ENCODE data around the gene C5. TPM values are rescaled to one million over a fixed set of nuclear protein-coding genes. Genes with fewer than 3 reads are reported as not detected.

The C5 gene
- total and polyA plus RNA-seq, 2 experiments from 2014 or later: 13.8 to 55.4 TPM

GRCh38 chr9:120985819-120986222 is 64.3 kb downstream of the C5 start:
- Histone ChIP-seq H3K4me2 (no peak overlapping the region), H4K20me1 (ENCODE audit: insufficient read depth, poor library complexity, severe bottlenecking) (no peaks in the 10 kb centered on the region), H3K27ac (no peak overlapping the region), H3K4me3 (no peak overlapping the region), H3K9me3 (ENCODE audit: low read depth) (no peaks in the 10 kb centered on the region), H3K79me2 (no peaks in the 10 kb centered on the region), H3K4me1 (ENCODE audit: insufficient read depth) (peaks cover 11% of the 10 kb centered on the region), H2AFZ (no peak overlapping the region), H3K9me2 (replicated peaks; ENCODE audit: insufficient read depth) (no peaks in the 10 kb centered on the region), H3K36me3 (replicated peaks; ENCODE audit: insufficient read depth, low read depth) (no peaks in the 10 kb centered on the region), H3K27me3 (no peaks in the 10 kb centered on the region)
- no peak for TF ChIP-seq EZH2phosphoT487 (IDR thresholded peaks at IDR 0.05; ENCODE audit: low read depth, severe bottlenecking, unreplicated experiment)
- TF ChIP-seq, protein P1, sequence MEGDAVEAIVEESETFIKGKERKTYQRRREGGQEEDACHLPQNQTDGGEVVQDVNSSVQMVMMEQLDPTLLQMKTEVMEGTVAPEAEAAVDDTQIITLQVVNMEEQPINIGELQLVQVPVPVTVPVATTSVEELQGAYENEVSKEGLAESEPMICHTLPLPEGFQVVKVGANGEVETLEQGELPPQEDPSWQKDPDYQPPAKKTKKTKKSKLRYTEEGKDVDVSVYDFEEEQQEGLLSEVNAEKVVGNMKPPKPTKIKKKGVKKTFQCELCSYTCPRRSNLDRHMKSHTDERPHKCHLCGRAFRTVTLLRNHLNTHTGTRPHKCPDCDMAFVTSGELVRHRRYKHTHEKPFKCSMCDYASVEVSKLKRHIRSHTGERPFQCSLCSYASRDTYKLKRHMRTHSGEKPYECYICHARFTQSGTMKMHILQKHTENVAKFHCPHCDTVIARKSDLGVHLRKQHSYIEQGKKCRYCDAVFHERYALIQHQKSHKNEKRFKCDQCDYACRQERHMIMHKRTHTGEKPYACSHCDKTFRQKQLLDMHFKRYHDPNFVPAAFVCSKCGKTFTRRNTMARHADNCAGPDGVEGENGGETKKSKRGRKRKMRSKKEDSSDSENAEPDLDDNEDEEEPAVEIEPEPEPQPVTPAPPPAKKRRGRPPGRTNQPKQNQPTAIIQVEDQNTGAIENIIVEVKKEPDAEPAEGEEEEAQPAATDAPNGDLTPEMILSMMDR (IDR thresholded peaks at IDR 0.05; ENCODE audit: poor library complexity): peak; percentile 60
- no peak for TF ChIP-seq EZH2 (IDR thresholded peaks at IDR 0.05; ENCODE audit: borderline replicate concordance)
- 2% methylated on average over 2 of the region's 2 CpGs for WGBS (ENCODE audit: low lambda C conversion rate, missing lambda C conversion rate)
- DNase-seq (ENCODE audit: low spot score): peak; percentile 56

DNA sequence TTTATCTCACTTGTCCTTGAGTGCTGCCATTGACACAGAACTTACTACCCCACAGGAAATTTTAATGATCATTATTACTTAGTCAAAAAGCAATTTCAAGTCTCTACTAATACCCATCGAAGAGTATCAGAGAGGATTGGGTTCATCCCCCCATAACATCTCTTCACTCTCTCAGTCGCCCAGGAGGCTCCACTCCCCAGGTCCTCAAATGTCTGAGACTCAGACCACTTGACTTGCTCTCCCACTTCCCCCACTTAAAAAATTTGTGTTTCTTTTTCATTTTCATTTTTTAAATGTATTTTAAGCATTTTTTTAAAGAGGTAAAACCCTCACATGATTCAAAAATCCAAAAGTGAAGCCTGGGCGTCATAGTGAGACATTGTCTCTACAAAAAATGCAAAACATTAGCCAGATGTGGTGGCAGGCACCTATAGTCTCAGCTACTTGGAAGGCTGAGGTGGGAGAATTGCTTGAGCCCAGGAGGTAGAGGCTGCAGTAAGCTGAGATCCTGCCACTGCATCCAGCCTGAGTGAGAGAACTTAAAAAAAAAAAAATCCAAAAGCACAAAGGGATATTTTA is 66.7 kb downstream of the C5 start:
- Histone ChIP-seq H3K9me3 (ENCODE audit: low read depth) (no peaks in the 10 kb centered on the region), H4K20me1 (ENCODE audit: insufficient read depth, poor library complexity, severe bottlenecking) (no peaks in the 10 kb centered on the region), H3K36me3 (replicated peaks; ENCODE audit: insufficient read depth, low read depth) (no peaks in the 10 kb centered on the region), H3K9me2 (replicated peaks; ENCODE audit: insufficient read depth) (no peaks in the 10 kb centered on the region), H2AFZ (no peak overlapping the region), H3K4me2 (no peak overlapping the region), H3K27ac (peak overlapping the region; percentile 1), H3K4me1 (ENCODE audit: insufficient read depth) (peaks cover 11% of the 10 kb centered on the region), H3K79me2 (no peaks in the 10 kb centered on the region), H3K27me3 (no peaks in the 10 kb centered on the region), H3K4me3 (no peak overlapping the region)
- 79% methylated on average over 3 of the region's 3 CpGs for WGBS (ENCODE audit: low lambda C conversion rate, missing lambda C conversion rate)
- DNase-seq (ENCODE audit: low spot score): no peak
- TF ChIP-seq, protein P1 (IDR thresholded peaks at IDR 0.05; ENCODE audit: poor library complexity): no peak
- TF ChIP-seq EZH2phosphoT487 (IDR thresholded peaks at IDR 0.05; ENCODE audit: low read depth, severe bottlenecking, unreplicated experiment) (no peak), EZH2 (IDR thresholded peaks at IDR 0.05; ENCODE audit: borderline replicate concordance) (no peak)

- Histone ChIP-seq H3K4me1 (ENCODE audit: insufficient read depth) (peaks cover 11% of the 10 kb centered on the region), H3K36me3 (replicated peaks; ENCODE audit: insufficient read depth, low read depth) (no peaks in the 10 kb centered on the region), H3K9me2 (replicated peaks; ENCODE audit: insufficient read depth) (no peaks in the 10 kb centered on the region), H3K4me2 (no peak overlapping the region), H4K20me1 (ENCODE audit: insufficient read depth, poor library complexity, severe bottlenecking) (no peaks in the 10 kb centered on the region), H3K27ac (peak overlapping the region; percentile 1), H3K27me3 (no peaks in the 10 kb centered on the region), H3K79me2 (no peaks in the 10 kb centered on the region), H2AFZ (no peak overlapping the region), H3K4me3 (no peak overlapping the region), H3K9me3 (ENCODE audit: low read depth) (no peaks in the 10 kb centered on the region)
- 46% methylated on average over 3 of the region's 3 CpGs for WGBS (ENCODE audit: low lambda C conversion rate, missing lambda C conversion rate)
- TF ChIP-seq EZH2phosphoT487 (IDR thresholded peaks at IDR 0.05; ENCODE audit: low read depth, severe bottlenecking, unreplicated experiment) (no peak), EZH2 (IDR thresholded peaks at IDR 0.05; ENCODE audit: borderline replicate concordance) (no peak)
- TF ChIP-seq, protein P1 (IDR thresholded peaks at IDR 0.05; ENCODE audit: poor library complexity): no peak
- DNase-seq (ENCODE audit: low spot score): no peak
These were observed 67.2 kb downstream of the C5 start for GRCh38 chr9:120982836-120983235.

All from hepatocyte (in vitro differentiated cells).